Lower lobe of right lung (tissue), 2 donors: ENCODE measurements around the gene MEX3D. TPM values are rescaled to one million over a fixed set of nuclear protein-coding genes. Genes with fewer than 3 reads are reported as not detected.

Experiments
- ATAC-seq, 2 donors: fragments of 200-7000 bp; cut with Tn5 transposase; one replicate each; pipeline ENCODE4 v1.9.1; 2020 to 2022; ENCODE audit warnings: mild to moderate bottlenecking in 2 of 2, moderate library complexity in 2 of 2
- DNase-seq: peaks from one replicate; pipeline ENCODE4 v3.0.0-alpha.2; 2020
- H3K27ac ChIP-seq: fragments of 200-600 bp; one replicate; pipeline ENCODE4 v1.8.0; 2022
- H3K27me3 ChIP-seq: fragments of 200-600 bp; one replicate; pipeline ENCODE4 v1.8.0; 2022; ENCODE audit warnings: low read depth
- H3K36me3 ChIP-seq: fragments of 200-600 bp; one replicate; pipeline ENCODE4 v1.8.0; 2022; ENCODE audit warnings: mild to moderate bottlenecking
- H3K4me1 ChIP-seq: fragments of 200-600 bp; one replicate; pipeline ENCODE4 v1.8.0; 2022
- H3K4me3 ChIP-seq: fragments of 200-600 bp; one replicate; pipeline ENCODE4 v1.8.0; 2022; ENCODE audit warnings: mild to moderate bottlenecking
- H3K9me3 ChIP-seq: fragments of 200-600 bp; one replicate; pipeline ENCODE4 v1.8.0; 2022
- intact Hi-C: fragments of 100-400 bp; cut with DNase I; formaldehyde crosslinking; loops from one replicate; pipeline ENCODE4 v1.11.0; 2022
- total RNA-seq: library from RNA; stranded (reverse); fragmentation: NEBNext Ultra II Directional; extraction: Animal tissue kit (Norgen Biotek cat#: 25700); gene quantifications from one replicate; pipeline ENCODE4 v1.2.1, GENCODE V29; 2021
- TF ChIP-seq, protein P1 (sequence below): fragments of 200-600 bp; IDR thresholded peaks from one replicate; pipeline ENCODE4 v1.8.0; 2022; ENCODE audit warnings: antibody characterized with exemption, mild to moderate bottlenecking
- donor health status: DM: no; HTN: yes; CAD: no; lungs with severe emphysema.

Gene MEX3D
- total RNA-seq, 1 donor from 2014 or later = 18.5 TPM

DNA sequence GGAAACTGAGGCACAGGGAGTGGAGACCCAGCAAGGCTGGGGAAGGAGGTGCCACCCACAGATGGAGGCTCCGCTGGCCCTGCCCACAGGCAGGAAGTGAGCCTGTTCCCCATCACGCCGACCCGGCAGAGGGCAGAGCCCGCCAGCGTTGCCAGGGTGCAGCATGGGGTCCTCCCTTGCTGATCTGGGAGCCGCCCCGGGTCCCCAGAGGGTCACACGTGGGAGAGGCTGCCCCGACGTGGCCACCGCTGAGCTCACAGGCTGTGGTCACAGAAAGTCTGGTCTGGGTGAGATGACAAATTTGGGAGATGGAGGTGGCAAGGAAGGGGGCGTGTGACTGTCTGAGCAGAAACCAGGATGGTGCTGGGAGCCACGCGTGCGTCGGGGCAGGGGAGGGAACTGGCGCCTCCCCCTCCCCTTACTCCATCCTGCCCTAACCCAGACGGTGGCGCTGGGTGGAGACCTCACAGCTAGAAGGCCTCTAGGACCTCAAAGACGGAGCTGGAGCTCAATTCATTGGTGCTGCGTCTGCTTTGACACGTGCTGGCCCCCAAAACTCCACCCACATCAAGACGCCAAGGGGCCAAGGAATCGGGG is 7.7 kb downstream of the MEX3D start:
- H3K27ac ChIP-seq = no peak overlapping the region
- no peak for DNase-seq
- peaks cover under 1% of the 10 kb centered on the region for H3K4me1 ChIP-seq
- H3K36me3 ChIP-seq = no peaks in the 10 kb centered on the region
- no peaks in the 10 kb centered on the region for H3K9me3 ChIP-seq
- ATAC-seq = no peak
- no peaks in the 10 kb centered on the region for H3K27me3 ChIP-seq
- intact Hi-C loops = no loop called here
- TF ChIP-seq, protein P1, sequence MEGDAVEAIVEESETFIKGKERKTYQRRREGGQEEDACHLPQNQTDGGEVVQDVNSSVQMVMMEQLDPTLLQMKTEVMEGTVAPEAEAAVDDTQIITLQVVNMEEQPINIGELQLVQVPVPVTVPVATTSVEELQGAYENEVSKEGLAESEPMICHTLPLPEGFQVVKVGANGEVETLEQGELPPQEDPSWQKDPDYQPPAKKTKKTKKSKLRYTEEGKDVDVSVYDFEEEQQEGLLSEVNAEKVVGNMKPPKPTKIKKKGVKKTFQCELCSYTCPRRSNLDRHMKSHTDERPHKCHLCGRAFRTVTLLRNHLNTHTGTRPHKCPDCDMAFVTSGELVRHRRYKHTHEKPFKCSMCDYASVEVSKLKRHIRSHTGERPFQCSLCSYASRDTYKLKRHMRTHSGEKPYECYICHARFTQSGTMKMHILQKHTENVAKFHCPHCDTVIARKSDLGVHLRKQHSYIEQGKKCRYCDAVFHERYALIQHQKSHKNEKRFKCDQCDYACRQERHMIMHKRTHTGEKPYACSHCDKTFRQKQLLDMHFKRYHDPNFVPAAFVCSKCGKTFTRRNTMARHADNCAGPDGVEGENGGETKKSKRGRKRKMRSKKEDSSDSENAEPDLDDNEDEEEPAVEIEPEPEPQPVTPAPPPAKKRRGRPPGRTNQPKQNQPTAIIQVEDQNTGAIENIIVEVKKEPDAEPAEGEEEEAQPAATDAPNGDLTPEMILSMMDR = no peak
- H3K4me3 ChIP-seq = no peak overlapping the region

DNA sequence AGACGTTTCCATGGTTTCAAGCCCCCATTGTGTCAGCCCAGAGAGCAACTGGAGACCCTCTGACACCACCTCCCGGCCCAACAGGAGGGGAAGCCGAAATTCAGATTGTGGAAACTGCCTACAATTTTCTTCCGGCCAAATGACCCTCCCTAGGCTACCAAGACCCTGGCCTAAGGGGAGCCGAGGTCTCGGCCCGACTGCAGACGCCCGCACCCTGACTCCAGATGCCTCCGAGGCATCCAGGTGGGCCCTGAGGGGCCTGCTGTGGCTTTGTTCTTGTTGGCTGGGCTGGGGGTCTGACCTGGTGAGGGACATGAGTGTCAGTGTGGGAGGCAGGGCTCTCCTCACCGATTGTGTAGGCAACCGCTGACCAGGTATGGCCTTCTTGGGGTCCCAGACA is 9.6 kb downstream of the MEX3D start:
- ATAC-seq = no peak
- no peaks in the 10 kb centered on the region for H3K4me1 ChIP-seq
- H3K9me3 ChIP-seq = no peaks in the 10 kb centered on the region
- no peaks in the 10 kb centered on the region for H3K36me3 ChIP-seq
- H3K4me3 ChIP-seq = no peak overlapping the region
- intact Hi-C loops = no loop called here
- no peak for DNase-seq
- H3K27me3 ChIP-seq = no peaks in the 10 kb centered on the region
- H3K27ac ChIP-seq = no peak overlapping the region
- TF ChIP-seq, protein P1 = no peak

DNA sequence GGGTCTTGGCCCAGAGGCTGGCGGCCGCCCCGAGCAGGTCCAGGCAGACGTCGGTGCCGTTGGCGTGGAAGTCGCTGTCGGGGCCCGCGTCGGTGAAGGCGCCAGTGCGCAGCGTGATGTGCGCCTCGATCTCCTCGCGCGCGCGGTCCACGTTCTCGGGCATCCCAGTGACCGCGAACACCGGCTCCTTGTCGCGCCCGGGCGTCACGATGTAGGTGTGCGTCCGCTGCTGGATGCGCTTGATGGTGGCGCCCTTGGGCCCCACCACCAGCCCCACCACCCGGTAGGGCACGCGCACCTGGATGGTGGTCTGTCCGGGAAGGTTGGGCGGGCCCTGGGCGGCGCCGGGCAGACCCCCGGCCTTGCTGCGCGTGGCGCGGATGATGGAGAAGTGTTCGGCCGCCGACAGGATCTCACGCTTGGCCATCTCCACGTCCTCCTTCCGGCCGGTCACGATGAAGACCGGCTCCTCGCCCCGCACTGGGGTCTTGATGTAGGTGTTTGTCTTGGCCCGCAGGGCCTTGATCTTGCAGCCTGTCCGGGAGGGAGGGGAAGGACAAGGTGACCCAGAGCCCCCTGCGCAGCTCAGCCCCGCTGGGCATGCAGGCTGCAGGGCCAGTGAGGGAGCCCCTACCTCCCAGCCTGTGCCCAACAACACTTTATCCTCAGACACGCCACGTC is 11.6 kb downstream of the MEX3D start:
- Histone ChIP-seq H3K4me3 (no peak overlapping the region), H3K27ac (no peak overlapping the region), H3K9me3 (no peaks in the 10 kb centered on the region), H3K27me3 (no peaks in the 10 kb centered on the region), H3K36me3 (no peaks in the 10 kb centered on the region), H3K4me1 (no peaks in the 10 kb centered on the region)
- intact Hi-C loops = no loop called here
- TF ChIP-seq, protein P1 = no peak
- DNase-seq = no peak
- no peak for ATAC-seq

DNA sequence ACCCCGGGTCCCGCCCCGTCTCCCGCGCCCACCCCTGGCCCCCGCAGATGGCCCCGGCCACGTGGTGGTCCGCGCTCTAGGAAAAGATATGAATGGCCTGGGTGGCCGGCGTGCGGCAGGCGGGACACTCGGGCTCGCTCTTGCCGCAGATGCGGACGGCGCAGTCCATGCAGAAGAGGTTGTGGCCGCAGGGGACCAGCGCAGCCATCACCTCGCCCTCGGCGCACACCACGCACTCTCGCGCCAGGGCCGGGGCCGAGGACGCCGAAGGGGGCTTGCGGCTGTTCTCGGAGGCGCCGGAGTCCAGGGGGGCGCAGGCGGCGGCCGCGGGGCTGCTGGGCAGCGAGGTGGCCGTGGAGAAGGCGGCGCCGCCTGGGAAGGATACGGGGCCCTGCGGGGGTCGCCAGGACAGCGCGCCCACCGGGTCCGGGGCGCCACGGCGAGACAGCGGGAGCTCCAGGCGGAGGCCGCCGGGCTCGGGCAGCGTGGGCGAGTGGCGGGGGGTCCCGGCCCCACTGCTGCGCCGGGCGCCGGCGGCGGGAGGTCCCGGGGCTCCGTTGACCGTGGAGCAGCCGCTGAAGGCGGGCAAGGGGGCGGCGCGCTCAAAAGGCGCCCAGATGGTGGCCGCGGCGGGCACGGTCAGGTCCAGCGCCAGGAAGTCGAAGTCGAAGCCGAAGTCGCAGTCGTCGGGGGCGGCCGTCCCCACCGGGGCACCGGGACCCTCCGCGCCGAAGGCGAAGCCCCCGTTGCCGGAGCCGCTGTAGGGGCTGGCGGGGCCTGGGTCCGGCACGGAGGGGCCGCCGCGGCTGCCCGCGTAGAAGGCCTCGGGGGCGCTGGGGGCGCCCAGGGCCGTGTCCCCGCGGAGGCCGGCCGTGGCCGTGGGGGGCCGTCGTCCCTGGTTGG is 12.4 kb downstream of the MEX3D start:
- H3K27me3 ChIP-seq = no peaks in the 10 kb centered on the region
- TF ChIP-seq, protein P1 = no peak
- no peaks in the 10 kb centered on the region for H3K9me3 ChIP-seq
- no peak for DNase-seq
- intact Hi-C loops = no loop called here
- H3K36me3 ChIP-seq = no peaks in the 10 kb centered on the region
- H3K4me1 ChIP-seq = no peaks in the 10 kb centered on the region
- no peak overlapping the region for H3K27ac ChIP-seq
- no peak for ATAC-seq
- H3K4me3 ChIP-seq = no peak overlapping the region

DNA sequence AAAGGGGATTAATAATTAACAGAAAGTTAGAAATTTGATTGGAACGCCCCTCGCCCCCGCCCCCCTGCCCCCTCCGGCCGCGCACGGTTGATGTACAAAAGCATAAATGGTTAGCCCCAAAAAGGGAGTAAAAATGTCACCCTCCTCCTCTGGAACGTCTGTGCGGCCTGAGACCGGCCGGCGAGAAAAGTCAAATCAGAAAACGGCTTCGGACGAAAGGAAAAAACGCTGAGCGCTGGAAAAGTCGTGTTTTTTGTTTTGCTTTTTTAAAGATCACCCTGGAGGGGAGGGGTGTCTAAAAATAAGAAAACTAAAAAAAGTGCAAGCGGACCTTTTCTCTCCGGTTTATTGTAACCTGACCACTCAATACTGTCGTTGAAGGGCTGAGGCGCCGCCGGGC is 13.2 kb downstream of the MEX3D start:
- no peak for DNase-seq

More for the DNA sequence above, 13.2 kb downstream of the MEX3D start:
- Histone ChIP-seq H3K27ac (no peak overlapping the region), H3K4me1 (no peaks in the 10 kb centered on the region), H3K27me3 (no peaks in the 10 kb centered on the region), H3K36me3 (no peaks in the 10 kb centered on the region), H3K4me3 (no peak overlapping the region), H3K9me3 (no peaks in the 10 kb centered on the region)
- TF ChIP-seq, protein P1 = no peak
- no peak for ATAC-seq
- intact Hi-C loops = no loop called here
